ENCODE measurements around the gene ELK1. TPM values are rescaled to one million over a fixed set of nuclear protein-coding genes. Genes with fewer than 3 reads are reported as not detected.

The ELK1 gene

Small RNAs within 50 kb of the gene (small RNA-seq; reads per million reads assigned to genes)
- gene MIR4769 (ENCODE audit: insufficient read depth), result not detected
